Psoas muscle (tissue), 8 donors: Measurements from ENCODE around the gene PCDHGB1. TPM values are rescaled to one million over a fixed set of nuclear protein-coding genes. Genes with fewer than 3 reads are reported as not detected.
A peak's percentile ranks its signal among the peaks of the same experiment; 100 is the strongest.
"Not testable (repeated sequence)": the region's sequence is repeated elsewhere in the genome, so short reads cannot be mapped to it uniquely, and the experiment has no call there.

Source experiments
- ATAC-seq, 4 donors: fragments of 200-7000 bp; cut with Tn5 transposase; one replicate each; pipeline ENCODE4 v1.9.1; 2020; ENCODE audit warnings: moderate library complexity in 3 of 4, mild to moderate bottlenecking in 2 of 4
- DNase-seq, 2 donors: peaks; one replicate each; pipeline ENCODE4 v3.0.0-alpha.2; 2020
- H3K27ac ChIP-seq: fragments of 200-600 bp; one replicate; pipeline ENCODE4 v1.8.0; 2022
- H3K27me3 ChIP-seq, 3 donors: fragments of 200-600 bp in 1 of 3; one replicate each; pipeline versions ENCODE4 v1.6.1 to v1.8.0; 2013 to 2022; ENCODE audit warnings: low read length in 2 of 3, mild to moderate bottlenecking in 2 of 3, moderate library complexity in 1 of 3; ENCODE audit not compliant: insufficient read depth in 3 of 3
- H3K36me3 ChIP-seq, 2 donors: fragments of 200-600 bp in 1 of 2; one replicate each; pipeline versions ENCODE4 v1.6.1 to v1.8.0; 2013 to 2022; ENCODE audit warnings: low read depth in 1 of 2, mild to moderate bottlenecking in 1 of 2, moderate library complexity in 1 of 2; ENCODE audit not compliant: insufficient read depth in 1 of 2
- H3K4me1 ChIP-seq: fragments of 200-600 bp; one replicate; pipeline ENCODE4 v1.8.0; 2022
- H3K4me3 ChIP-seq: fragments of 200-600 bp; one replicate; pipeline ENCODE4 v1.8.0; 2022; ENCODE audit warnings: mild to moderate bottlenecking
- H3K9me3 ChIP-seq: fragments of 200-600 bp; one replicate; pipeline ENCODE4 v1.8.0; 2022
- WGBS, 3 donors: extraction: QIAGEN DNeasy Blood & Tissue Kit; methylation state at CpG; one replicate each; pipeline versions ENCODE4 v1.1.6 to v1.1.7; 2013; 5-methylcytosine and 5-hydroxymethylcytosine counted together
- intact Hi-C, 2 donors: fragments of 100-400 bp; cut with DNase I; formaldehyde crosslinking; loops; one replicate each; pipeline versions ENCODE4 v1.11.0 to v1.14.2; 2022
- polyA plus RNA-seq, 3 donors: library from polyadenylated mRNA; stranded (reverse); fragments of 200-250 nt; gene quantifications; one replicate each; pipeline ENCODE4 v1.2.3, GENCODE V29; 2013
- total RNA-seq, 4 donors: library from RNA; stranded (reverse); fragmentation: NEBNext Ultra II Directional in 2 of 4; extraction: Animal tissue kit (Norgen Biotek cat#: 25700) in 2 of 4; gene quantifications; one replicate each; pipeline versions ENCODE4 v1.2.1 to v1.2.4, GENCODE V29; 2021 to 2023
- TF ChIP-seq, protein P1 (sequence below): fragments of 200-600 bp; IDR thresholded peaks from one replicate; pipeline ENCODE4 v1.8.0; 2022; ENCODE audit warnings: antibody characterized with exemption
- donor health status: healthy with polysubstance abuse.
- donor health status: DM: no; HTN: no; CAD: no; lungs with moderate emphysema.
- donor health status: Bipolar disorder and iron deficiency.
- donor health status: healthy.
- donor health status: DM: yes; HTN: yes; CAD: no.
- donor health status: DM: no; HTN: no; CAD: no.
- donor health status: DM: no; HTN: no; CAD: no.
- donor health status: DM: yes; HTN: yes; CAD: no.

PCDHGB1 gene
- total and polyA plus RNA-seq, 7 donors: 0.08 to 1.8 (median 0.71) TPM

DNA sequence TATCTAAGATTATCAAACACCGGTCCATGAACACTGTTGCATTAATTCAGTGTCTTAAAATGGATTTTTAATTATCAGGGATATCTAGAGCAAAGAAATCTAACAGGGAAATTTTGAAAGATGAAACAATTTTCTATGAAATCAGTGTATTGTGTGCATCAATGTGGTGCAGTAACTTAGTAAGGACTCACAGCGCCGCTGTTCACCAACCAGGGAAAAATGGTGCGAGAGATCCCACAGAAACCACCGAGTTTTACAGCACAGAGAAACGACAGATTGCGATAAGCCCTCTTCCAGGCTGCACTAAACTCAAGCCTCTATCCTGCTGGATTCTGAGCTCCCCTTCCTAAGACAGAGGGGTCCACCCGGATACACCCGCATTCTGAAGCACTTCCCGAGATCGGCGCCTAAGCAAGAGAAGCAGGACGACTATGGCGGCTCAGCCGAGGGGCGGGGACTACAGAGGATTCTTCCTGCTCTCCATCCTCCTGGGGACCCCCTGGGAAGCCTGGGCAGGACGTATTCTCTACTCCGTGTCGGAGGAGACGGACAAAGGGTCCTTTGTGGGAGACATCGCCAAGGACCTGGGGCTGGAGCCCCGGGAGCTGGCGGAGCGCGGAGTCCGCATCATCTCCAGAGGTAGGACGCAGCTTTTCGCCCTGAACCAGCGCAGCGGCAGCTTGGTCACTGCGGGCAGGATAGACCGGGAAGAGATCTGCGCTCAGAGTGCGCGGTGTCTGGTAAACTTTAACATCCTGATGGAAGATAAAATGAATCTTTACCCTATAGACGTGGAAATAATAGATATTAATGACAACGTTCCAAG lies 32.8 kb downstream of the PCDHGB1 start, which contains the start of gene PCDHGA7:
Gene PCDHGA7, plus strand, starts transcription at position 274 of the 826 bp plus-strand sequence. Its CDS starts 158 bp downstream, at position 432.
- peak within 1 kb of the TSS; percentile 58 for H3K4me3 ChIP-seq
- no peaks in the 10 kb centered on the region for H3K9me3 ChIP-seq
- intact Hi-C loops: no loop called here
- no peaks in the 10 kb centered on the region for H3K36me3 ChIP-seq
- TF ChIP-seq, protein P1, sequence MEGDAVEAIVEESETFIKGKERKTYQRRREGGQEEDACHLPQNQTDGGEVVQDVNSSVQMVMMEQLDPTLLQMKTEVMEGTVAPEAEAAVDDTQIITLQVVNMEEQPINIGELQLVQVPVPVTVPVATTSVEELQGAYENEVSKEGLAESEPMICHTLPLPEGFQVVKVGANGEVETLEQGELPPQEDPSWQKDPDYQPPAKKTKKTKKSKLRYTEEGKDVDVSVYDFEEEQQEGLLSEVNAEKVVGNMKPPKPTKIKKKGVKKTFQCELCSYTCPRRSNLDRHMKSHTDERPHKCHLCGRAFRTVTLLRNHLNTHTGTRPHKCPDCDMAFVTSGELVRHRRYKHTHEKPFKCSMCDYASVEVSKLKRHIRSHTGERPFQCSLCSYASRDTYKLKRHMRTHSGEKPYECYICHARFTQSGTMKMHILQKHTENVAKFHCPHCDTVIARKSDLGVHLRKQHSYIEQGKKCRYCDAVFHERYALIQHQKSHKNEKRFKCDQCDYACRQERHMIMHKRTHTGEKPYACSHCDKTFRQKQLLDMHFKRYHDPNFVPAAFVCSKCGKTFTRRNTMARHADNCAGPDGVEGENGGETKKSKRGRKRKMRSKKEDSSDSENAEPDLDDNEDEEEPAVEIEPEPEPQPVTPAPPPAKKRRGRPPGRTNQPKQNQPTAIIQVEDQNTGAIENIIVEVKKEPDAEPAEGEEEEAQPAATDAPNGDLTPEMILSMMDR: peak; percentile 35
- no peaks in the 10 kb centered on the region for H3K4me1 ChIP-seq
- DNase-seq: no peak
- ATAC-seq: peak in 3 of 4 donors; percentile 49 to 77 (median 72)
- H3K27ac ChIP-seq: no peak within 1 kb of the TSS
- WGBS, 3 donors: 18 to 22% (median 20%) methylated on average over 37 of the region's 37 CpGs
- H3K27me3 ChIP-seq: peaks cover 0 to 28% (median 2%) of the 10 kb centered on the region in 3 donors

DNA sequence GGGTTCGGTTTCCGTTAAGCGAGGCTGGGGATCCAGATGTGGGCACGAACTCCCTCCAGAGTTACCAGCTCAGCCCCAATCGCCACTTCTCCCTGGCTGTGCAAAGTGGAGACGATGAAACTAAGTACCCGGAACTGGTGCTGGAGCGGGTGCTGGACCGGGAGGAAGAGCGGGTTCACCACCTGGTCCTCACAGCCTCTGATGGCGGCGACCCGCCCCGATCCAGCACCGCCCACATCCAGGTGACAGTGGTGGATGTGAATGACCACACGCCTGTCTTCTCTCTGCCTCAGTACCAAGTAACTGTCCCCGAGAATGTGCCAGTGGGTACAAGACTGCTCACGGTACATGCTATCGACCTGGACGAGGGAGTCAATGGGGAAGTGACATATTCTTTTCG lies 33.4 kb downstream of the PCDHGB1 start:
- H3K27me3 ChIP-seq: peaks cover 0 to 29% (median 2%) of the 10 kb centered on the region in 3 donors
- DNase-seq (no peak), ATAC-seq (no peak)
- H3K4me1 ChIP-seq: no peaks in the 10 kb centered on the region
- H3K4me3 ChIP-seq: peak overlapping the region; percentile 58
- TF ChIP-seq, protein P1: no peak
- WGBS, 3 donors: 38 to 47% (median 45%) methylated on average over 21 of the region's 21 CpGs
- H3K36me3 ChIP-seq: no peaks in the 10 kb centered on the region
- no peak overlapping the region for H3K27ac ChIP-seq
- intact Hi-C loops: no loop called here
- no peaks in the 10 kb centered on the region for H3K9me3 ChIP-seq

DNA sequence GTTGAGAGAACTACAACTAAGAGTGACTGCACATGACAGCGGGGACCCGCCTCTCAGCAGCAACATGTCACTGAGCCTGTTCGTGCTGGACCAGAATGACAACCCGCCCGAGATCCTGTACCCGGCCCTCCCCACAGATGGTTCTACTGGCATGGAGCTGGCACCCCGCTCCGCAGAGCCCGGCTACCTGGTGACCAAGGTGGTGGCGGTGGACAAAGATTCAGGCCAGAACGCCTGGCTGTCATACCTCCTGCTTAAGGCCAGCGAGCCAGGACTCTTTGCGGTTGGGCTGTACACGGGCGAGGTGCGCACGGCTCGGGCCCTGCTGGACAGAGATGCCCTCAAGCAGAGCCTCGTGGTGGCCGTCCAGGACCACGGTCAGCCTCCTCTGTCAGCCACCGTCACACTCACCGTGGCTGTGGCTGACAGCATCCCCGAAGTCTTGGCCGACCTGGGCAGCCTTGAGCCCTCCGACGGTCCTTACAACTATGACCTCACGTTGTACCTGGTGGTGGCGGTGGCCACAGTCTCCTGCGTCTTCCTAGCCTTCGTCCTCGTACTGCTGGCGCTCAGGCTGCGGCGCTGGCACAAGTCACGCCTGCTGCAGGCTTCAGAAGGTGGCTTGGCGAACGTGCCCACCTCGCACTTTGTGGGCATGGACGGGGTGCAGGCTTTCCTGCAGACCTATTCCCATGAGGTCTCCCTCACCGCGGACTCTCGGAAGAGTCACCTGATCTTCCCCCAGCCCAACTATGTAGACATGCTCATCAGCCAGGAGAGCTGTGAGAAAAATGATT lies 34.8 kb downstream of the PCDHGB1 start:
- intact Hi-C loops: no loop called here
- peaks cover 0 to 38% (median 7%) of the 10 kb centered on the region in 3 donors for H3K27me3 ChIP-seq
- ATAC-seq: no peak
- no peaks in the 10 kb centered on the region for H3K4me1 ChIP-seq
- DNase-seq: no peak
- H3K4me3 ChIP-seq: no peak overlapping the region
- no peaks in the 10 kb centered on the region for H3K9me3 ChIP-seq
- H3K27ac ChIP-seq: no peak overlapping the region
- 49 to 63% (median 49%) methylated on average over 41 to 43 of the region's 43 CpGs for WGBS, 3 donors
- H3K36me3 ChIP-seq: no peaks in the 10 kb centered on the region
- TF ChIP-seq, protein P1: no peak

DNA sequence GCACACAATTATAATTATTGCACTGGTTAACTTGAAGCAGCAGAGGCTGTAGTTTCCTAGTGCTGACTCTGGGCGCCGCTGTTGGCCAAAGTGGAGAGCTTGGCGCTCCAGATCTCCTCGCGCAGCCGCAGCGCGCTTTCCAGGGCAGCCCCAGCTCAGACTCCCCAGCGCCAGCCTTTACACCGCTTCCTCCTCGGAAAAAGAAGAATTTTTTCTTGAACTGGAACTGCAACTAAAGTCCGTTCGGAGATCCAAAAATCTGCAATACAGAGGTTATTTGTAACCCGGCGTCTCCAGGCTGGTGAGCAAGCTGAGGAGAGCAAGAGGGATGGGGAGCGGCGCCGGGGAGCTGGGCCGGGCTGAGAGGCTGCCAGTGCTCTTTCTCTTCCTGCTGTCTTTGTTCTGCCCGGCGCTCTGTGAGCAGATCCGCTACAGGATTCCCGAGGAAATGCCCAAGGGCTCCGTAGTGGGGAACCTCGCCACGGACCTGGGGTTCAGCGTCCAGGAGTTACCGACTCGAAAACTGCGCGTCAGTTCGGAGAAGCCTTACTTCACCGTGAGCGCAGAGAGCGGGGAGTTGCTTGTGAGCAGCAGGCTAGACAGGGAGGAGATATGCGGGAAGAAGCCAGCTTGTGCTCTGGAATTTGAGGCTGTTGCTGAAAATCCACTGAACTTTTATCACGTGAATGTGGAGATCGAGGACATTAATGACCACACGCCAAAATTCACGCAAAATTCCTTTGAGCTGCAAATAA lies 37.8 kb downstream of the PCDHGB1 start, which contains the start of gene PCDHGB4:
Gene PCDHGB4, plus strand, starts transcription at position 142 of the 755 bp plus-strand sequence. Its CDS starts 187 bp downstream, at position 329.
- H3K36me3 ChIP-seq, H3K27ac ChIP-seq, H3K9me3 ChIP-seq, H3K4me1 ChIP-seq, intact Hi-C loops: not testable (repeated sequence)
- TF ChIP-seq, protein P1: peak; percentile 54
- 6 to 13% (median 12%) methylated on average over 20 to 21 of the region's 40 CpGs for WGBS, 3 donors
- ATAC-seq (peak; percentile 86 to 94 (median 90)), DNase-seq (peak; percentile 40 to 73)
- Histone ChIP-seq H3K27me3 (peaks cover 0 to 40% (median 12%) of the 10 kb centered on the region in 3 donors), H3K4me3 (peak within 1 kb of the TSS; percentile 55)
